ENCODE measurements around the gene SESTD1. TPM values are rescaled to one million over a fixed set of nuclear protein-coding genes. Genes with fewer than 3 reads are reported as not detected.

The SESTD1 gene
- total and polyA plus RNA-seq, 2 of the 8 experiments (the other 6 are each of a cell fraction or from before 2014, with no cell fraction given), result 5.2 to 49.6 TPM

- Histone ChIP-seq H3K79me1 (ENCODE audit: low read depth, low read length) (no peaks in the 10 kb centered on the region), H2BK20ac (ENCODE audit: low read length) (no peak overlapping the region), H3K23ac (ENCODE audit: insufficient read length) (no peak overlapping the region), H3K9me3 (ENCODE audit: insufficient read depth in 2 of 2, low read depth in 1 of 2, low read length in 1 of 2) (no peaks in the 10 kb centered on the region), H2AK5ac (ENCODE audit: low read depth, low read length) (no peak overlapping the region), H3K27me3 (replicated peaks in 1 of 4; ENCODE audit: control insufficient read depth in 3 of 4, extremely low read depth in 1 of 4, insufficient read depth in 3 of 4, low read length in 3 of 4) (no peaks in the 10 kb centered on the region), H3K9ac (replicated peaks in 1 of 4; ENCODE audit: extremely low read depth in 1 of 4, low read depth in 3 of 4, low read length in 3 of 4) (no peak overlapping the region), H3K56ac (replicated peaks; ENCODE audit: insufficient read length, low read depth, low read length) (no peak overlapping the region), H2BK12ac (ENCODE audit: low read depth, low read length) (no peak overlapping the region), H4K91ac (replicated peaks; ENCODE audit: insufficient read length, low read length) (no peak overlapping the region), H3K79me2 (ENCODE audit: control insufficient read depth in 1 of 2, insufficient read depth in 2 of 2, low read length in 2 of 2) (no peaks in the 10 kb centered on the region), H3K18ac (ENCODE audit: extremely low read depth, low read length) (no peak overlapping the region), H2AFZ (ENCODE audit: low read length) (no peak overlapping the region), H4K8ac (ENCODE audit: extremely low read depth, insufficient read depth, low read length) (no peak overlapping the region), H3K4ac (replicated peaks; ENCODE audit: insufficient read length, low read depth, low read length) (no peak overlapping the region), H3K23me2 (ENCODE audit: low read depth, low read length) (no peaks in the 10 kb centered on the region), H3K4me3 (ENCODE audit: extremely low read depth in 1 of 4, insufficient read depth in 2 of 4, low read depth in 3 of 4, low read length in 4 of 4) (no peak overlapping the region), H2BK5ac (ENCODE audit: low read depth, low read length) (no peak overlapping the region), H3K36me3 (ENCODE audit: control insufficient read depth in 2 of 4, insufficient read depth in 4 of 4, low read length in 3 of 4) (no peaks in the 10 kb centered on the region), H2BK120ac (replicated peaks; ENCODE audit: low read depth, low read length) (no peak overlapping the region), H3K27ac (ENCODE audit: low read depth, low read length) (no peak overlapping the region), H2BK15ac (ENCODE audit: low read length) (no peak overlapping the region), H3K14ac (ENCODE audit: insufficient read length) (no peak overlapping the region), H3K4me1 (replicated peaks in 1 of 4; ENCODE audit: control insufficient read depth in 3 of 4, insufficient read depth in 4 of 4, low read length in 3 of 4) (no peaks in the 10 kb centered on the region), H4K5ac (ENCODE audit: insufficient read length, low read depth, low read length) (no peak overlapping the region), H4K20me1 (replicated peaks in 1 of 2; ENCODE audit: control insufficient read depth in 1 of 2, insufficient read depth in 2 of 2, low read length in 2 of 2) (no peaks in the 10 kb centered on the region), H3K4me2 (ENCODE audit: insufficient read depth in 1 of 2, low read depth in 2 of 2, low read length in 2 of 2) (no peak overlapping the region)
- DNase-seq (ENCODE audit: low read depth in 1 of 2, low spot score in 2 of 2) (no peak), FAIRE-seq (no peak)
- CTCF ChIA-PET (ENCODE audit: partially characterized antibody), result no interaction called here
- no peak for TF ChIP-seq CBX5 (IDR thresholded peaks at IDR 0.05; ENCODE audit: low read depth, low read length)
- POLR2A ChIA-PET (ENCODE audit: partially characterized antibody), result no interaction called here
These were observed 20.4 kb upstream of the SESTD1 start for GRCh38 chr2:179285060-179285459.
